Measurements from ENCODE around the gene SPRED1. TPM values are rescaled to one million over a fixed set of nuclear protein-coding genes. Genes with fewer than 3 reads are reported as not detected.

Gene SPRED1
- total RNA-seq, 1 donor from 2014 or later: 9.4 TPM

GRCh38 chr15:38304481-38304880 is 51.8 kb downstream of the SPRED1 start:
- no peak overlapping the region for H3K4me3 ChIP-seq
- H3K4me1 ChIP-seq: no peaks in the 10 kb centered on the region
- intact Hi-C loops (cut with DNase I): no loop called here
- H3K36me3 ChIP-seq: peaks cover 0 to 4% of the 10 kb centered on the region in 2 donors
- TF ChIP-seq CTCF (IDR thresholded peaks at IDR 0.05): no peak
- H3K9me3 ChIP-seq: no peaks in the 10 kb centered on the region
- DNase-seq (ENCODE audit: low spot score in 2 of 2): no peak
- H3K27me3 ChIP-seq: no peaks in the 10 kb centered on the region
- no peak overlapping the region for H3K27ac ChIP-seq

- DNase-seq (ENCODE audit: low spot score in 2 of 2): no peak
- no peaks in the 10 kb centered on the region for H3K27me3 ChIP-seq
- H3K27ac ChIP-seq: no peak overlapping the region
- no peaks in the 10 kb centered on the region for H3K9me3 ChIP-seq
- intact Hi-C loops (cut with DNase I): no loop called here
- no peaks in the 10 kb centered on the region for H3K4me1 ChIP-seq
- TF ChIP-seq CTCF (IDR thresholded peaks at IDR 0.05): no peak
- H3K4me3 ChIP-seq: no peak overlapping the region
- H3K36me3 ChIP-seq: peaks cover 0 to 4% of the 10 kb centered on the region in 2 donors
Observed at GRCh38 chr15:38307251-38307650, 54.6 kb downstream of the SPRED1 start.

GRCh38 chr15:38307861-38308641 is 55.4 kb downstream of the SPRED1 start:
- DNase-seq (ENCODE audit: low spot score in 2 of 2): no peak
- Histone ChIP-seq H3K9me3 (no peaks in the 10 kb centered on the region), H3K36me3 (peaks cover 0 to 4% of the 10 kb centered on the region in 2 donors), H3K4me1 (no peaks in the 10 kb centered on the region), H3K4me3 (no peak overlapping the region), H3K27me3 (no peaks in the 10 kb centered on the region), H3K27ac (no peak overlapping the region)
- no peak for TF ChIP-seq CTCF (IDR thresholded peaks at IDR 0.05)
- intact Hi-C loops (cut with DNase I): no loop called here

GRCh38 chr15:38308797-38309196 is 56.2 kb downstream of the SPRED1 start:
- peaks cover 0 to 4% of the 10 kb centered on the region in 2 donors for H3K36me3 ChIP-seq
- H3K4me3 ChIP-seq: no peak overlapping the region
- no peaks in the 10 kb centered on the region for H3K4me1 ChIP-seq
- DNase-seq (ENCODE audit: low spot score in 2 of 2): no peak
- intact Hi-C loops (cut with DNase I): no loop called here
- H3K27me3 ChIP-seq: no peaks in the 10 kb centered on the region
- no peaks in the 10 kb centered on the region for H3K9me3 ChIP-seq
- H3K27ac ChIP-seq: no peak overlapping the region
- TF ChIP-seq CTCF (IDR thresholded peaks at IDR 0.05): no peak

- no peak for DNase-seq (ENCODE audit: low spot score in 2 of 2)
- no peak overlapping the region for H3K4me3 ChIP-seq
- H3K36me3 ChIP-seq: peaks cover 0 to under 1% of the 10 kb centered on the region in 2 donors
- peaks cover 0 to 8% of the 10 kb centered on the region in 2 donors for H3K4me1 ChIP-seq
- TF ChIP-seq CTCF (IDR thresholded peaks at IDR 0.05): no peak
- intact Hi-C loops (cut with DNase I): no loop called here
- H3K9me3 ChIP-seq: no peaks in the 10 kb centered on the region
- H3K27ac ChIP-seq: no peak overlapping the region
- no peaks in the 10 kb centered on the region for H3K27me3 ChIP-seq
Observed at GRCh38 chr15:38312190-38312589, 59.6 kb downstream of the SPRED1 start.
